Forelimb muscle (tissue), 1 donor: ENCODE data around the gene NLRP10. TPM values are rescaled to one million over a fixed set of nuclear protein-coding genes. Genes with fewer than 3 reads are reported as not detected.
"Not testable (repeated sequence)": the region's sequence is repeated elsewhere in the genome, so short reads cannot be mapped to it uniquely, and the experiment has no call there.

Experiments used
- DNase-seq: peaks from one replicate; pipeline ENCODE4 v3.0.0-alpha.2; 2013; ENCODE audit warnings: low read depth
- polyA plus RNA-seq: library from polyadenylated mRNA; unstranded; fragments of 120-200 nt; gene quantifications from one replicate; pipeline ENCODE4 v1.2.1, GENCODE V29; 2013; ENCODE audit not compliant: insufficient read length

The NLRP10 gene
- polyA plus RNA-seq: not detected

GRCh38 chr11:7965386-7965785, at the start of gene NLRP10:
Gene NLRP10 (minus strand): TSS chr11:7965447. CDS start chr11:7963495, 1,952 bp downstream.
- DNase-seq: no peak

GRCh38 chr11:8013833-8014232, 48.6 kb upstream of the NLRP10 start:
- DNase-seq: no peak

GRCh38 chr11:8011981-8012444, 46.8 kb upstream of the NLRP10 start:
- DNase-seq: no peak

- no peak for DNase-seq
These were observed 46.1 kb upstream of the NLRP10 start for GRCh38 chr11:8011371-8011770.

- no peak for DNase-seq
These were observed 44.6 kb upstream of the NLRP10 start for GRCh38 chr11:8009856-8010255.

- DNase-seq: no peak
These were observed 43.0 kb upstream of the NLRP10 start for GRCh38 chr11:8008212-8008611.

- DNase-seq: no peak
These were observed 41.2 kb upstream of the NLRP10 start for GRCh38 chr11:8006349-8006977.

- no peak for DNase-seq
These were observed 40.3 kb upstream of the NLRP10 start for GRCh38 chr11:8005556-8005955.

GRCh38 chr11:8004008-8004407, 38.8 kb upstream of the NLRP10 start:
- DNase-seq: no peak

GRCh38 chr11:8003187-8003586, 37.9 kb upstream of the NLRP10 start:
- no peak for DNase-seq

GRCh38 chr11:8002676-8003075, 37.4 kb upstream of the NLRP10 start:
- no peak for DNase-seq

- no peak for DNase-seq
These were observed 35.1 kb upstream of the NLRP10 start for GRCh38 chr11:8000390-8000789.

GRCh38 chr11:7999795-8000194, 34.5 kb upstream of the NLRP10 start:
- no peak for DNase-seq

GRCh38 chr11:7994581-7995278, 29.5 kb upstream of the NLRP10 start:
- no peak for DNase-seq

- not testable (repeated sequence) for DNase-seq
These were observed 22.3 kb upstream of the NLRP10 start for GRCh38 chr11:7987560-7987883.

- DNase-seq: peak; percentile 100
These were observed 21.7 kb upstream of the NLRP10 start, which contains the start of gene EIF3F for GRCh38 chr11:7986768-7987559. Gene EIF3F (plus strand): TSS chr11:7987337. CDS start chr11:7987353, 16 bp downstream.

GRCh38 chr11:7983832-7984590, 18.8 kb upstream of the NLRP10 start:
- DNase-seq: no peak

GRCh38 chr11:7982582-7983119, 17.4 kb upstream of the NLRP10 start:
- DNase-seq: no peak

GRCh38 chr11:7981619-7982157, 16.4 kb upstream of the NLRP10 start:
- no peak for DNase-seq

GRCh38 chr11:7977232-7977917, 12.1 kb upstream of the NLRP10 start:
- no peak for DNase-seq

GRCh38 chr11:7974668-7975067, 9.4 kb upstream of the NLRP10 start:
- DNase-seq: no peak
